WTC11 (cell line): ENCODE data around the gene ZNF80.

ENCODE experiments used
- ETV6 ChIP-seq: sonication (generic); formaldehyde crosslinking; IDR thresholded peaks from 2 replicates; pipeline ENCODE4 v1.8.1; 2022; ENCODE audit warnings: mild to moderate bottlenecking, missing genetic modification reagents
- TEAD4 ChIP-seq: sonication (generic); formaldehyde crosslinking; IDR thresholded peaks from 2 replicates; pipeline ENCODE4 v1.8.0; 2022; ENCODE audit warnings: mild to moderate bottlenecking, missing genetic modification reagents
- ZNF138 ChIP-seq: sonication (generic); formaldehyde crosslinking; conservative IDR thresholded peaks from 2 replicates; pipeline ENCODE4 v1.8.1; 2022; ENCODE audit warnings: mild to moderate bottlenecking, moderate library complexity, missing genetic modification reagents

- TF ChIP-seq ZNF138 (CRISPR knock-in tag) (no peak), ETV6 (CRISPR knock-in tag) (no peak), TEAD4 (no peak)
Measured at GRCh38 chr3:114214542-114215341, 22.6 kb downstream of the ZNF80 start.
